ENCODE measurements around the gene BMF.

Gene BMF

DNA sequence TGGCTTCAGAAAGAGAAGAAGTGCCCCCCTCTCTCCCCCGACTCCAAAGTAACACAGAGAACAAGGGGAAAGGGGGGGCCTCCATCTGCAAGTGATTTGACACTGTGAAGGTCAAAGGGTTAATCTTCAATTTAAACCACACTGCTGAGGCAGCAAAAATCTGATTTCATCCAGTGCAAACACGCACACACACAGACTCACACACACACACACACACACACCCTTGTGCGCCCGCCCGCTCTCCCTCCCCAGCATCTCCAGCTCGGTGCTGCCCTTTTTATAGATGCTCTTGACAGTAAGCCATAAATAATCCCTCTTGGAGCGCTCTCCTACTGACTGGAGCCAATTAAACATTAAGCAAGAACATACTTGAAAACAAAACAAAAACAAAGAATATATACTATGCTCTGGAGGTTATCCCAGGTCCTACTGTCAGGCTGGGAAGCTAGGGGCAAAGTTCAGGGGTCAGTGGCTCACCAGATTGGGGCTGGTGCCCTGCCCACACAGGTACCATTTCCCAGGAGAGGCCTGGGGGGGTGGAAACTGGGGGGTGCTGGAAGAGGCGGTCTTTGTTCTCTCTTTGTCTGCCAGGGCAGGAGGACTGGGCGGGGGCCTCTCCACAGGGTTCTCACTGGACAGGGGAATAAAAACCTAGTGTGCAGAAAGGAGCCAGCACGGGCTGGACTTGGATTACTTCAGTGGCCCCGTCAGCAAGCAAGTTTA lies 16.3 kb downstream of the BMF start:
- TF ChIP-seq, protein P1, sequence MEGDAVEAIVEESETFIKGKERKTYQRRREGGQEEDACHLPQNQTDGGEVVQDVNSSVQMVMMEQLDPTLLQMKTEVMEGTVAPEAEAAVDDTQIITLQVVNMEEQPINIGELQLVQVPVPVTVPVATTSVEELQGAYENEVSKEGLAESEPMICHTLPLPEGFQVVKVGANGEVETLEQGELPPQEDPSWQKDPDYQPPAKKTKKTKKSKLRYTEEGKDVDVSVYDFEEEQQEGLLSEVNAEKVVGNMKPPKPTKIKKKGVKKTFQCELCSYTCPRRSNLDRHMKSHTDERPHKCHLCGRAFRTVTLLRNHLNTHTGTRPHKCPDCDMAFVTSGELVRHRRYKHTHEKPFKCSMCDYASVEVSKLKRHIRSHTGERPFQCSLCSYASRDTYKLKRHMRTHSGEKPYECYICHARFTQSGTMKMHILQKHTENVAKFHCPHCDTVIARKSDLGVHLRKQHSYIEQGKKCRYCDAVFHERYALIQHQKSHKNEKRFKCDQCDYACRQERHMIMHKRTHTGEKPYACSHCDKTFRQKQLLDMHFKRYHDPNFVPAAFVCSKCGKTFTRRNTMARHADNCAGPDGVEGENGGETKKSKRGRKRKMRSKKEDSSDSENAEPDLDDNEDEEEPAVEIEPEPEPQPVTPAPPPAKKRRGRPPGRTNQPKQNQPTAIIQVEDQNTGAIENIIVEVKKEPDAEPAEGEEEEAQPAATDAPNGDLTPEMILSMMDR (IDR thresholded peaks at IDR 0.05; ENCODE audit: low read depth, low read length) = no peak
- DNase-seq (ENCODE audit: low read depth in 2 of 2) = peak; percentile 19 to 94
- no peak overlapping the region for H3K4me3 ChIP-seq (replicated peaks in 1 of 2; ENCODE audit: low read depth in 2 of 2, low read length in 2 of 2)

DNA sequence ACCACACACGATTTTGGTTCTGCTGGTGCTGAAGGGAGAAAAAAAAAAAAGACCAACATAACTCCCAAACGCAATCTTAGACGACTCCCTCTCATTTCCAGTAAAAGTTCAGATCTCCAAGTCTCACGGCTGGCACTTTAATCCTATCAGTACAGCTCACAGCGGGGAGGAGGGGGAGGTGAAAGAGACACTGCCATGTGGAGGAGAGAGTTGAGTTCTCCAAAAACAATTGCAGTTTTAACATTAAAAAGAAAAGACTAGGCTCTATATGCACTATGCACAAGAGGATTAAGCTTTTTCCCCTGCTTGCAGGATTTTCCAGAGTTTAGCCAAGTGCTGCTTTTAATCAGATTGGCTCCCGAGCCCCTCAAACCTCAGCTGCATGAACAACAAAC lies 16.8 kb downstream of the BMF start:
- peak in 1 of 2 donors; percentile 72 for DNase-seq (ENCODE audit: low read depth in 2 of 2)
- no peak overlapping the region for H3K4me3 ChIP-seq (replicated peaks in 1 of 2; ENCODE audit: low read depth in 2 of 2, low read length in 2 of 2)

DNA sequence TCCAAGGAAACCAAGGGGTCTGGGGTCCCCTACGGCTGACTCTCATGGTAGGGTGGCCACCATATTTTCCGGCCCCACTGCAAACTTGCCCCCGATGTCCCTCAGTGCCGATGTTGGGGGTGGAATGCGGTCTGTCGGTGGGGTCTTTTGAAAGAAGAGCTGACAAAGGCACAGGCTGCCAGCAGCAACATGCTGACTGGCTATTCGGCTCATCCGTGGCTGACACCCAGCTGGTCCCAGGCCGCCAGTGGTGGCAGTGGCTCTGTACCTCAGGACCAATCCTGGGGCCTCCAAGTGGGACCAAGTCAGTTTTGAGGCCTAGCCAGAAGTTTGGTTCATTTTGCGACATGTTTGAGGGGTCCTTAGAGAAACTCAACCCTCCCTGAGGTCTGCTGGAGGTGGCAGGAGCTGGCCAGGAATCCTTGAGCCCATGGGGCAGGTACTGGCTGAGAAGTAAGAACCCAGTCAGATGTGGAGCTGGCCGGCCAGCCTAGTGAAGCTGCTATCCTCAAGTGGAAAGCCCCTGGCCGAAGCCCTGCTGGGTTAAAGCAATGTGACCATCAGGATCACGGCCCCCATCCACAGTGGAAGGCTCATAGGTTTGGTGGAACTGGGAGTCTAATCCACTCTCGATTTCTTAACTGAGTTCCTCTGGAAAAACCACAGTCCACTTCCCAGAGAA lies 17.8 kb downstream of the BMF start:
- TF ChIP-seq, protein P1 (IDR thresholded peaks at IDR 0.05; ENCODE audit: low read depth, low read length) = no peak
- DNase-seq (ENCODE audit: low read depth in 2 of 2) = no peak
- H3K4me3 ChIP-seq (replicated peaks in 1 of 2; ENCODE audit: low read depth in 2 of 2, low read length in 2 of 2) = no peak overlapping the region

More for the DNA sequence above, 16.8 kb downstream of the BMF start:
- TF ChIP-seq, protein P1 (IDR thresholded peaks at IDR 0.05; ENCODE audit: low read depth, low read length) = no peak

DNA sequence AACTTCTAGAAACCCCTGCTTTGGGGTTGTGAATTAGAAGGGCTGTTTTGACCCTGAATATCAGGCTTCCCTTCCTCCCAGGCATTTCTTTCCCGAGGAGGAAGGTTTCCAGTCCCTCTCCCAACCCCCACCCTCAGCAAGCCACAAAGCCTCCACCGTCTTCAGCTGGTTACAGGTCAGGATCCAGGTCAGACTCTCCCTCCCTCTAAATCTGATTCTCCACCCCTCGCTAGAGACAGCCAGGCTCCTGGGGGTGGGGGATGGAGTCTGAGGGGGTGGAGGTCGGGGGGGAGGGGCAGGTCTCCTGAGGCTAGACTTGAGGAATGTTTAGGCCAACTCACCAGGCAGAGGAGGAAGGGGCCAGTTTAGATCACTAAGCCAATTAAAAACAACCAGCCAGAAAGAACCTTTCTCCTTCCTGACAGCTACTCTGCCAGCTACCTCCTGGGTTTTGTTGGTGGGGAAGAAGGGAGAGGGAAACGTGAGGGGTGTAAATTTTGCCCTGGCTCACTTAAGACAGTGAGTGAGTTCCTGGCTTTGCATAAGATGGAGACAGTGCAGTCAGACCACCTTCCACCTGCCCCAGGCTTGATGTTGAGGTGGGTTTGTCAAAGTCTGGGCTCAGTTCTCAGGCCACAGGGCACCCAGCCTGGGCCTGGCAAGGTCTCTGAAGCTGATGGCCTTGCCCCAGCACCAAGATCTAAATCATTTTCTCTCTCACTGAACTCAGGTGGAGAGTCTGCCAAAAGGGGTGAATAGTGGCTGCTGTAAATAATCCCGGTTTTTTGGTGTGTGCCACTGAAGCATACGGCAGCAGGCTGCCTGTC lies 19.5 kb downstream of the BMF start:
- peak in 1 of 2 donors; percentile 65 for DNase-seq (ENCODE audit: low read depth in 2 of 2)
- no peak overlapping the region for H3K4me3 ChIP-seq (replicated peaks in 1 of 2; ENCODE audit: low read depth in 2 of 2, low read length in 2 of 2)
- TF ChIP-seq, protein P1 (IDR thresholded peaks at IDR 0.05; ENCODE audit: low read depth, low read length) = no peak

DNA sequence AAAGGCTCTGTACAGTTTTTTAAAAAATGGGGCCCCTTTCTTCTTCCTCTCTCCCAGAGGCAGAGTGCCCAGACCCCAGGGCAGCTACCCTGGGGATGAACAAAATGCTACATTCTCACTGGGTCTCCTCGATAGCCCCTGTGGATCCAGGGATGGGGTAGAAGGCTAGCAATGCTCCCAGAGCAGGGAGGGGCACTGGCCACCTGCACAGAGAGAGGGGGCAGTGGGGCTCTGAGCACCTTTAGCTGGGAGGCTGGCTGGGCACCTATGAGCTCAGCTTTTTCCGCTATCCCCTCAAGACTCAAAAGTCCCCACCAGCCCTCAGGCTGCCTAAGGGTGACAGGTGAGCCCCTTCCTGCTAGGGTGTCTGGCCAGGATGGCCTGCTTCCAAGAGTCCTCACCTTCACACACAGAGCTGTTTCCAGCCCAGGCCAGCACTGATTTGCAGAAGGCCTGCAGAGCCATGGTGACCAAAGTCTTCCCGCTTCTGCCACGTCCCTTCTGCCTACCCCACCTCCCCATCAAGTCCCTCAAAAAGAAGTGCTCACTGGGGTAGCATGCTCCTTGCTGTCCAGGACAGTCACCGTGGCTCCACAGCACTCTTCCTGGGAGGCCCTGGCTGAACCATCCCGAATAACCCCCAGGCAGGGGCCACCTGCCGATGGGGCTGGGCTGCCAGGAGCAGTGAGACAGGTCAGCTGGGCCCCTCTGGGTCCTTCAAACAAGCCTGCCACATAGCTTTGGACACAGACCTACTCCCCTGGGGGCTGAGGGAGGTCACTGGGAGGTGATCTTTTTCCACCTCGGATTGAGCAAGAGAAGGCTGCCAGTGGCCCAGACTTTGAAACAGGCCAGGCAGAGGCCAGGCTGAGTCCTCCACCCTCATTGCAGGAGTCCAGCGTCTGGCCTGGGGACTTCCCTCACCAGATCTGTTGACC lies 20.4 kb downstream of the BMF start:
- no peak overlapping the region for H3K4me3 ChIP-seq (replicated peaks in 1 of 2; ENCODE audit: low read depth in 2 of 2, low read length in 2 of 2)
- peak in 1 of 2 donors; percentile 19 for DNase-seq (ENCODE audit: low read depth in 2 of 2)
- TF ChIP-seq, protein P1 (IDR thresholded peaks at IDR 0.05; ENCODE audit: low read depth, low read length) = no peak

Measured in cardiac fibroblast (primary cell).